Retinal pigment epithelial cell (primary cell): ENCODE measurements around the gene EDEM1.

Source experiments
- DNase-seq: peaks from one replicate; pipeline ENCODE4 v3.0.0-alpha.2; 2010; ENCODE audit warnings: low read depth
- H3K4me3 ChIP-seq: 2 replicates; pipeline ENCODE4 v1.5.1; 2011; ENCODE audit warnings: mild to moderate bottlenecking, low read length, control low read depth, moderate library complexity
- CTCF ChIP-seq: conservative IDR thresholded peaks from 2 replicates; pipeline ENCODE4 v1.5.1; 2011; ENCODE audit warnings: low read depth, low read length, control low read depth, inconsistent platforms

Gene EDEM1

DNA sequence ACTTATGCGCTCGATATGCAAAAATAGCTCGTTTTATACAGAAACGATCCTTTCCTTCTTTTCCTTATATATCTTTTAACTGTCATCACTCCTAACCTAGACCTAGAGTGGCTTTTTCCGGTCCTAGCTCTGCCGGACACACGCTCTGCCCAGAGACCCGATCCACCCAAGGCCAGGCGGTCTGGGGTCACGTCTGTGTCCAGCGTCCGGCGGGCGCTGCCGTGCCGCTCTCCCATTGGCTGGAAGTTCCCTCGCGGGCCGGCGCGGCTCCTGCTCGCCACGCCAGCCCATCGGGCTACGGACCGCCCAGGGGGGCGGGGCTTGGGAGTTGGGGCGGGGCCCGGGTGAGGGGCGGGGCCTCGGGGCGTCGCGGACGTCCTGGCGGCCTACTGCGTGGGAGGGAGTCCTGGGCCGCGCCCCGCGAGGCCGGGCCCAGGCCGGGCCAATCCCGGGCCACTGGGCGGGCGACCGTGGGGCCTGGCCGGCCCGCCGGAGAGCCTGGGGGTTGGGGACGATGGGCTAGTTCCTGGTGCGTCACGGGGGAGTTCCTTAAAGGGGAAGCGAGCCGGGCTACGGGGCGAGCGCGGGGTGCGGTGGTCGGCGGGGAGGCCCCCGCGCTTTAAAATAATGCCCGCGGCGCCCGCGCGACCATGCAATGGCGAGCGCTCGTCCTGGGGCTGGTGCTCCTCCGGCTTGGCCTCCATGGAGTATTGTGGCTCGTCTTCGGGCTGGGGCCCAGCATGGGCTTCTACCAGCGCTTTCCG is at the start of gene EDEM1:
Gene EDEM1, plus strand, starts transcription at position 552 of the 764 bp plus-strand sequence. Its CDS starts 99 bp downstream, at position 651.
- peak within 1 kb of the TSS; percentile 89 for H3K4me3 ChIP-seq
- DNase-seq: peak; percentile 68
- TF ChIP-seq CTCF: no peak

GRCh38 chr3:5138214-5138981 is 49.1 kb upstream of the EDEM1 start:
- no peak for DNase-seq
- no peak for TF ChIP-seq CTCF
- no peak overlapping the region for H3K4me3 ChIP-seq

DNA sequence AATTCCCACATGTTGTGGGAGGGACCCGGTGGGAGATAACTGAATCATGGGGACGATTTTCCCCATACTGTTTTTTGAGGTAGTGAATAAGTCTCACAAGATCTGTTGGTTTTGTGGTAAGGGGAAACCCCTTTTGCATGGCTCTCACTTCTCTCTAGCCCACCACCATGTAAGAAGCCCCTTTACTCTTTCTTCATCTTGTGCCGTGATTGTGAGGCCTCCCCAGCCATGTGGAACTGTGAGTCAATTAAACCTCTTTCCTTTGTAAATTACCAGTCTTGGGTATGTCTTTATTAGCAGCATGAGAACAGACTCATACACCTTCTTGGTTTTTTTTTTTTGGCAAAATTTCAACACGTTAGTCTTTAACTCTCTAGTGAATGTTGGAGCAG is 47.3 kb upstream of the EDEM1 start:
- TF ChIP-seq CTCF: no peak
- DNase-seq: no peak
- no peak overlapping the region for H3K4me3 ChIP-seq

- DNase-seq: no peak
- H3K4me3 ChIP-seq: no peak overlapping the region
- TF ChIP-seq CTCF: no peak
Measured at GRCh38 chr3:5140839-5141238, 46.7 kb upstream of the EDEM1 start.

DNA sequence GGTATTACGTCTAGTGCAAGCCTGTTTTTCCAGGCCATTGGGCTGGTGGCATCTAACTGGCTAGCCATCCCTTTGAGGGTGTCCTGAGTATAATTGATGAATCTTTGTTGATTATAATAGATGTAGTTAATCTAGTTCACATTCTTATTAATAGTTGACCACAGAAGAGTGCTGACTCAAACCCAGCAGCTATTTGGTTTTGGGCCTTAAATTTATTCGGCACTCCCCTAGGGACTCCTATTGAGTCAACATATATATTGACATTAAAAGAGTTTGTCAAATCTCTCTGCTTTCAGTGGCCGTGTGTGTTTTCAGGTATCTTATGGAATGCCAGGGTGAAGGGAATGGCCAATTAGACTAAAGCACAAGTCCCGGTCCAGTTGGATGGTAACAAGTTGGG is 45.7 kb upstream of the EDEM1 start:
- DNase-seq: no peak
- H3K4me3 ChIP-seq: no peak overlapping the region
- no peak for TF ChIP-seq CTCF

DNA sequence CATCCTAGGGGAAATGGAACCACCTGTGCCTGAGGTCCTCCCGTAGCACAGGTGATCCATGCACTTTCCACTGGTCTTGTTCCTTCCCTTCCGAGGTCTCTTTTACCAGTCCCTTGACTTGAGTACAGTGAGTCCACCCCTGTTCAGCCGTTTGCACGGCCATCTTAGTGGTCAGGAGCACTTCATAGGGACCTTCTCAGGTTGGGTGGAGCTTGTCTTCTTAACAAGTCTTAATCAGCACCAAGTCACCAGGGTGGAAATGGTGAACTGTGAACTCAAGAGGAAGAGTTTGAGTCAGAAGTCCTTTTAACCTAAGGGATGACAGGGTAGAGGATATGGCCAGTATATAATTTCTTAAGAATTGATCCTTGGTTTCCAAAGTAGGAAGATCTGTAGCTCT is 44.0 kb upstream of the EDEM1 start:
- H3K4me3 ChIP-seq: no peak overlapping the region
- TF ChIP-seq CTCF: no peak
- no peak for DNase-seq

- H3K4me3 ChIP-seq: no peak overlapping the region
- TF ChIP-seq CTCF: no peak
- no peak for DNase-seq
Measured at GRCh38 chr3:5144316-5144994, 43.1 kb upstream of the EDEM1 start.
